Fibroblast of villous mesenchyme (primary cell): ENCODE data around the gene MARCOL. TPM values are rescaled to one million over a fixed set of nuclear protein-coding genes. Genes with fewer than 3 reads are reported as not detected.

Experiments used
- DNase-seq: peaks from one replicate; pipeline ENCODE4 v3.0.0-alpha.2; 2010; ENCODE audit warnings: low read depth
- H3K4me3 ChIP-seq: 2 replicates; pipeline ENCODE4 v1.5.1; 2011; ENCODE audit warnings: low read depth, mild to moderate bottlenecking, low read length
- CTCF ChIP-seq: IDR thresholded peaks from 2 replicates; pipeline ENCODE4 v1.5.1; 2012; ENCODE audit warnings: low read depth, mild to moderate bottlenecking, low read length; ENCODE audit not compliant: insufficient read depth
- total RNA-seq: library from RNA; depleted of rRNA; stranded (reverse); fragments of >200 nt; gene quantifications from 2 replicates; pipeline ENCODE4 v1.2.3, GENCODE V29; 2012

Gene MARCOL
- total RNA-seq: not detected in 2 replicates

GRCh38 chr5:148238418-148238794 lies at the start of gene MARCOL:
Gene MARCOL, plus strand, starts transcription at chr5:148238525. Its CDS starts 73 bp downstream, at chr5:148238598.
- DNase-seq: no peak
- no peak within 1 kb of the TSS for H3K4me3 ChIP-seq
- no peak for TF ChIP-seq CTCF

- no peak for DNase-seq
- no peak overlapping the region for H3K4me3 ChIP-seq
- no peak for TF ChIP-seq CTCF
Observed at GRCh38 chr5:148191010-148191409, 47.3 kb upstream of the MARCOL start.

- DNase-seq: no peak
- TF ChIP-seq CTCF: no peak
- H3K4me3 ChIP-seq: no peak overlapping the region
Observed at GRCh38 chr5:148193202-148193601, 45.1 kb upstream of the MARCOL start.

GRCh38 chr5:148201151-148201550 lies 37.2 kb upstream of the MARCOL start:
- DNase-seq: no peak
- no peak overlapping the region for H3K4me3 ChIP-seq

GRCh38 chr5:148202531-148203203 lies 35.7 kb upstream of the MARCOL start, which contains the start of gene SPINK6:
Gene SPINK6, plus strand, starts transcription at chr5:148203042. Its CDS starts 55 bp downstream, at chr5:148203097.
- H3K4me3 ChIP-seq: no peak within 1 kb of the TSS
- TF ChIP-seq CTCF: no peak
- DNase-seq: no peak

More at GRCh38 chr5:148201151-148201550, 37.2 kb upstream of the MARCOL start:
- TF ChIP-seq CTCF: no peak

- H3K4me3 ChIP-seq: no peak overlapping the region
- DNase-seq: no peak
- no peak for TF ChIP-seq CTCF
Observed at GRCh38 chr5:148205044-148205806, 33.1 kb upstream of the MARCOL start.
